SK-N-DZ (cell line): ENCODE results near the gene FOXE1. TPM values are rescaled to one million over a fixed set of nuclear protein-coding genes. Genes with fewer than 3 reads are reported as not detected.

Experiments
- DNase-seq: peaks from one replicate; pipeline ENCODE4 v3.0.0-alpha.2; 2015; ENCODE audit warnings: low spot score
- polyA plus RNA-seq, 2 experiments: library from polyadenylated mRNA; depleted of rRNA; stranded (reverse); fragments of >200 nt; gene quantifications; 2 replicates each; pipeline ENCODE4 v1.2.3, GENCODE V29; 2014

Gene FOXE1
- 0.02 and 0.03 TPM in 2 replicates for polyA plus RNA-seq (2014; cell fraction: cytosol; rRNA removed)
- not detected in 2 replicates for polyA plus RNA-seq (2014; cell fraction: nucleus; rRNA removed)

DNA sequence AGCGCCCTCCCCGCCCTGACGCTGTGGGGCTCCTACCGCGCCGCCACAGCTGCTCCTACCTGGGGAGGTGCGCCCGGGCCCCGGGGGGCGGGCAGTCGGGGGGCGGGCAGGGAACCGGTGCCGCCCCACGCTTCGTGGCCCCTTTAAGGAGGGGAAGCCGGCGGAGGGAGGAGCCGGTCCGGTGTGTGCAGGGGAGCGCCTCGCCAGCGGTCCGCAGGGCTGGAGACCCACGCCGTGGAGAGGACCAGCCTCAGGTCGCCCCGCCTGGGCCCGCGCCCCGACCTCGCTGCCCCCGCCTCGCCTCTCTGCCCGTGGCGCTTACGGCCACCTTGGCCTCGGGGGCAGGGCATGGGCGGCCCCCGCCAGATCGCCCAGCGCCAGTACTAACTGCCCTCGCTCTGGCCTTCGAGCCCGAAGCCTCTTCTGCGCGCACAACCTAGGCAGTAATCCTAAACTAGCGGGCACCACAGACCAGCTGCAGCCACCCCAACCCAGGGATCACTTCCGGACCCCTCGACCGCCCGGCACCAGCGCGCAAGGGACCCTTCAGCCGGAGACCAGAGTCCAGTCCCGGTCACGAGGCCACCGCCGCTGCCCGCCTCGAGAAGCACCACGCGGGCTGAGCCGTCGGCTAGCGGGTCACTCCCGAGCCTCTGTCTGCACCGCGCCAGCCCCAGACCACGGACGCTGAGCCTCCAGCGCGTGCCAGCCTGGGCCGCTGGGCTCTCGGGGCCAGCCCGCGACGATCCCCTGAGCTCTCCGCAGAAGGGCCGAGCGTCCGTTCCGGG lies at the start of gene FOXE1:
TSS of gene FOXE1 (plus strand) at position 171 of the 788 bp plus-strand sequence. CDS start 689 bp downstream, outside the sequence.
- no peak for DNase-seq

DNA sequence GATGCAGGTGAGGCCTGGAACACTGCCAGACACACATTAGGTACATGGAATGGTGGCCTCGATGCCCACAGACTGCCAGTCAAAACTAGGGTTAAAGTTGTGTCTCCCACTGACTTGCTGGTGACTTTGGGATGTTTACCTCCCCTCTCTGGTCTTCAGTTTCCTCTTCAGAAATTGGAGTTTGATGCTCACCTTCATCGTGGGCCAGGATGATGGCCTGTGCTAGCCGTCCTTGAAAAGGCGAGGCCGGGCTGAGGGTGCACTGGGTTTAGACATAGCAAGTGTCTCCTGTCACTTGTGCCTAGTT lies 49.0 kb upstream of the FOXE1 start:
- no peak for DNase-seq

DNA sequence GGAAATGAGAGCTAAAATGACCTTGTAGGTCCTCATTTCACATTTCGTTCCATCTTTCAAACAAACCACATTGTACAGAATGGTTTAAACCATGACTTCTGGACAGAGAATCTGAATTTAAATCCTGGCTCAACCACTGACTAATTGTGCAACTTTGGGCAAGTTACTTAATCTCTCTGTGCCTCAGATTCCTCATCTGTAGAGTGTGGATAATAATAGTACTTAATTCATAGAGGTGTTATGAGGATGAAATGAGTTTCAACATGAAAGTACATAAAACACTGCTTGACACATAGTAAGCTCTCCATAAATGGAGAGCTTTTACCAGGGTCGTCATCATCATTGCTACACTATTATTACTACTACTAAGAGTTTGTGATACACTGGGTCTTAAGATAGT lies 46.3 kb upstream of the FOXE1 start:
- no peak for DNase-seq

DNA sequence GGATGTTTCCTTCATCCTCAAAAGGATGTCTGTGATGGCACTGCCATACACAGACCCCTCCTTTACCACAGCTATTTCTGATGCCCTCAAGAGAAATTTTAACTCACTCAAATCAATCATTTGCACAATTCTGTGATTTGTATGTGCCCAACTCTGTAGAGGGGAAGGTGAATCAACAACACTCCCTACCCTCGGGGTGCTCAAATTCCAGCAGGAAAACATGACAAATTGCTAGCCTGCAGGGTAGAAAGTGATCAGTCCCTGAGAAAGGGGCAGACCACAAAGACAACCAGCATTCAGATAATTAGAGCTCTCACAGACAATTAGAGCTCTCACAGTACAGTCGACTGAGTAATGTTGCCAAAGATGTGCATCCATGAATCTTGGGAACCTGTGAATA lies 45.3 kb upstream of the FOXE1 start:
- DNase-seq = no peak

DNA sequence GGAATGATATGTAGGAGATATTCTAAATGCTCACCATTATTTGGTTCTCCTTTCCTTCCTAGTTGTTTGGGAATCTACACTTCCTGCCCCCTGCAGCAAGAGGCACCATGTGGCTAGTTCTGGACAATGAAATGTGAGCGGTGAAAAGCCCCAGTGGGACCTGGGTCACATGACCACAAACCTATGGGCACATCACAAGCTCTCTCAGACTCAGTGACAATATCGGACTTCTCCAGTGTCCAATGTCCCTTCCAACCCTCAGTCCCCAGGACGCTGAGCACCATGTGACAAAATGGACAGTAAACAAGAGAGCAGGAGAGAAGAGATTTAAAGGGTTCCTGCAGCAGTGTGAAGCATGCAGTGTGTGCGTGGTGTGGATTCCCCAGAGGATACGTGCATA lies 44.6 kb upstream of the FOXE1 start:
- no peak for DNase-seq

DNA sequence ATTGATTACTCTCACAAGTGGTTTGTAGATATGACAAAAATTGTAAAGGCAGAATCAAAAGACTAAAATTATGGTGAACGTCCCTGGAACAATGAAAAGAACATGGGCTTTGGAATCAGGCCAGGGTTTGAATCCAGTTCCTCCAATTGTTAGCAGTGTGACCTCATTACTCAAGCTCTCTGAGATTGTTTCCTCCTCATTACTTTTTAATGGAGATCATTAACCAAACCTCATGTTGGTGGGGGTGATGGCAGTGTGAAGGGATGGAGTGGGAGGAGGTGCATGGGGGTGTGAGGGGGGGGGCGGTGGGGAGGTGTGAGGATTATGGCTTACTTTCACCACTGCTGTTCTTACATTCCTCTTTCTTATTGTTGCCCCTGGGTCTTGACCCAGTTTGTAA lies 44.1 kb upstream of the FOXE1 start:
- DNase-seq = no peak

DNA sequence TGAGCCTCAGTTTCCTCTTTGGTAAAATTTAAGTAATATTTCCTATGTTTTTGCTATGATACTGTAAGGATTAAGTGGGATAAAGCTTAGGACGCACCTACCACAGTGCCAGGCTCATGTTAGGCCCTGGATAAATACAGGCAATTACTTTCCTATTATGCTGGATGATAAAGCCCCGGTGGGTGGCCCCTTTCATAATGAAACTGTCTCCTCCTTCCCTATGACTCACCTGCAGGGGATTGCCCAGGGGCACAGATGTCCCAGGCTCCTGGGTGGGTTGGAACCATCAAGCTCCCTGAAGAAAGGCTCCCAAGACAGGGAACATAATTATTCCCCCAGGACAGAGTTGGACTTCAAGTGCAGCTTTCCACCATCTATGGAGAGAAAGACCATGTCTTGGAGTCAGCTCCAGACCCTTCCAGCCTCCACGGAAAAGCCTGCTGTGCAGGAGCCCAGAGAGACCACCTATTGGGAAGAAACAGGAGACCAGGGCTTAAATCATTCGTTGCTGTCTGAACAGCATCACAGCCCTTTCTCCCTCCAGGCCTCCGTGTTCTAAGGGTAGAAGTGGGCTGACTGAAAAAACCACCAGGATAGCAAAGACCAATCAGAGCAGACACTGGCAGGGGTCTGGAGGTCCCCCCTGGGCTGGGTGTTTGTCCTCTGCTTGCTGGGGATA lies 43.2 kb upstream of the FOXE1 start:
- no peak for DNase-seq

DNA sequence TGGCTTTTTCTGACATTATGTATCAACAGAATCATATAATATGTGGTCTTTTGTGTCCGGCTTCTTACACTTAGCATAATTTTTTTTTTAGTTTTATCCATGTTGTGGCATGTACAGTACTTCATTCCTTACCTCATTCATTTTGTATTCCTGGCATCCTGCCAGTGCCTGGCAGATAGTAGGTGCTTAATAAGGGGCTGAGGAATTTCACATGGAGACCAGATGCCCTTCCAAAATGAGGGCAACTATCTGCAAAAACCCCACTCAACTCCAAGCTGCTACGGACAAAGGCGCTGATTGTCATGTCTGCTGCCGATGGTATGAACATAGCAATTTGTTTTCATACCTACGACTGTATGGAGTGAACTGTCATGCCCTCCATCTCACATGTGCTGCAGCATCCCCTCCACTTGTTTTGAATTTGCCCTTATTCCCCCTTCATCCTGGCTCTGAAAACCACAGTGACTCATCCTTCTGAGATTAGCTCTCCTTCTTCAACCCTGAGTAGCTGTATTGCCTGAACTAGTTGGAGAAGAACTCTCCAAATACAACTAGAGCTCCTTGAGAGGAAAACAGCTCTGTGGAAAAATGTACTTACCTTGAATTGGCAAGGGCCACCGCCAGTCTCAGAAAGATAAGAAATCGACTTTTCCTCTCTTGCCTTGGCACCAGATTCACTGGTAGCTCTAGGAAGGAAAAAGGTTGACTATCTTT lies 41.3 kb upstream of the FOXE1 start:
- DNase-seq = no peak

DNA sequence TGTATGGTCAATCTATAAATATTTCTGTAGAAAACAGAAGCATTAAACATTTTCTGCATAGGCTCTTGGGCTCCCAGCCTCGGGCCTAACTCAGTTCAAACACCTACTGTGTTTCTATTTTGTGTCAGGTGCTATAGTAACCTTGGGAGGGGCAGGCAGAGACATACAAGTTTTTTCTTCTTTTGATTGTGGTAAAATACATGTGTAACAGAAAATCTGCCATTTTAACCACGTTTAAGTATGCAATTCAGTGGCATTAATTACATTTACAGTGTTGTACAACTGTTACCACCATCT lies 40.8 kb upstream of the FOXE1 start:
- no peak for DNase-seq

DNA sequence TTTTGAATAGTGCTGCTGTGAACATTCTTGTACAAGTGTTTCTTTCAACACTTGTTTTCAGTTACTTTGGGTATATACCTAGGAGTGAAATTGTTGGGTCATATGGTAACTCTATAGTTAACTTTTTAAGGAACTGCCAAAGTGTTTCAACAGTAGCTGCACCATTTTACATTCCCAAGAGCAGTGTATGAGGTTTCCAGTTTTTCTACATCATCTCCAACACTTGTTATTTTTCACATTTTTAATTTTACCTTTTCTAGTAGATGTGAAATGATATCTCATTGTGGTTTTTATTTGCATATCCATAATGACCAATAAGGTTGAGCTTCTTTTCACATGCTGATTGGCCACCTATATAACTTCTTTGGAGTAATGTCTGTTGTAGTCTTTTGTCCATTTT lies 40.0 kb upstream of the FOXE1 start:
- no peak for DNase-seq

DNA sequence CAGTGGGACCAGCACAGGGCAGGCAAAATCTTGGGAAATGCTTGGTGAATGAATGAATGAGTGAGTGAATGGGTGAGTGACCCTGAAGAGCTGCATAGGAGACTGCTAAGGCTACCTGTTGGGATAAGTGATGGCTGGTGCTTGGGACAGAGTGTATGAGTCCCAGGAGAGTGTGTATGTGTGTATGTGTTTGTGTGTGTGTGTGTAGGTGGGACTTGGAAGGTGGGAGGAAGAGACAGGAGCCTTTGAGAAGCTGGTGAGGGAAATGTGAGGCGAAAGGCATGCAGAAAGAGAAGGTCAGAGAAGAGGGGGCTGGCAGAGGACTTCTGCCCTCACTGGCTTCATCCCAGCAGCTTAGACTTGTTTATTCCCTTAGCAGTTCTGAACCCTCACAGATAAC lies 33.3 kb upstream of the FOXE1 start:
- DNase-seq = no peak

DNA sequence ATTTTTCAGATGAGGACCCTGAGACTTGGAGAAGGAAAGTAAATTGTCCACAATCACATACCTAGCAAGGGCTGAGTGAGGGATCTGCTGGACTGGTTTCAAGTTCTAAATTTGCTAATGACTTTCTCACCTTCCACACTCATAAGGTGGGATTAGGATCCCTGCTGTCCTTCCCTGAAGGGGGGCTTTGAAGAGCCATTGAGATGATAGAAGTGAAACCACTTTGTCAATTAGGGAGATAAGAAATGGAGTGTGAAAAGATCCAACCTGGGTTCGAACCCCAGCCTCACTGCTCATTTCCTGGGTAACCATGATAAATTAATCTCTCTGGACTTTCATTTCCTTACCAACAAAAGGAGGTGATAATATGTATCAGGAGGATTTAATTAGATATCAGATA lies 32.7 kb upstream of the FOXE1 start:
- no peak for DNase-seq

DNA sequence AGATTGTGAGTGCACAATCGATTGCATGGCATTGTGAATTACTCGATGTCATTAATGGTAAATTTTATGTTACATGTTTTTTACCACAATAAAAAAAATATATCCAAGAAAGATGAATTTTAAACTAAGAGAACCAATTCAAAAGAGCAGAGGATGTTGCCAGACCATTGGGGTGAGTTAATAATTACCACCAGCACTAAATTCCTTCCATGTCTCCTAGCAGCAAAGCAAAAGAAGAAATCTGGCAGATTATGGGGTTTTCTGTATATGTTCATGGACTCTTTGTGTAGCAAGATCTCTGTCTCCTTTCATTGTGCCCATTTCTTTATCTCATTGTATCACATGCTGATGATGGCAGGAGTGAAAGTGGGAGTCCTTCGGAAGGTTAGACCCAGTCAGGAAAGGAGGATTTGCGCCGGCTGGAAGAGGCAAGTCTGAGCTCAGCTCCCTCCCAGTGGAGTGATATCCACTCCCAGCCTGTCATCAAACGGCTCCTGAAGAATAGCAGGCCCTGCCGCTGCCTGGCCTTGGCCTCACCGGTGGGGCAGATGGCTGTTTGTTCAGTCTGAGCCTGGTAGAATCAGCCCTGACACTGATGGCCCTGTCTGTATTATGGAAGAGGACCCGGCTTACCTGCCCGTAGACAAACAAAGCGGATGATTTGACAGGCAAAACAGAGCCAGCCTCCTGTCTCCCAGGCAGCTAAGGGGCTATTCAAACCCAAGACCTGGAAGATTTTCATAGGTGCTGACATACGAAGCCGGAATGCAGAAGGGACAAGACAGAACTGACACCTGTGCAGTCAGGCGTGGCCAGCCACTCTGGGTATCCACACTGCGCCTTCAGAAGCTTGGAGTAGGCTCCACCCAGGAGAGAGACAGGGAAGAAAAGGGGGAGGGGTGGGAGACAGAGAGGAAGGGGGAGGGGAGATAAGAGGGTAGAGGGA lies 21.9 kb upstream of the FOXE1 start:
- peak; percentile 66 for DNase-seq

DNA sequence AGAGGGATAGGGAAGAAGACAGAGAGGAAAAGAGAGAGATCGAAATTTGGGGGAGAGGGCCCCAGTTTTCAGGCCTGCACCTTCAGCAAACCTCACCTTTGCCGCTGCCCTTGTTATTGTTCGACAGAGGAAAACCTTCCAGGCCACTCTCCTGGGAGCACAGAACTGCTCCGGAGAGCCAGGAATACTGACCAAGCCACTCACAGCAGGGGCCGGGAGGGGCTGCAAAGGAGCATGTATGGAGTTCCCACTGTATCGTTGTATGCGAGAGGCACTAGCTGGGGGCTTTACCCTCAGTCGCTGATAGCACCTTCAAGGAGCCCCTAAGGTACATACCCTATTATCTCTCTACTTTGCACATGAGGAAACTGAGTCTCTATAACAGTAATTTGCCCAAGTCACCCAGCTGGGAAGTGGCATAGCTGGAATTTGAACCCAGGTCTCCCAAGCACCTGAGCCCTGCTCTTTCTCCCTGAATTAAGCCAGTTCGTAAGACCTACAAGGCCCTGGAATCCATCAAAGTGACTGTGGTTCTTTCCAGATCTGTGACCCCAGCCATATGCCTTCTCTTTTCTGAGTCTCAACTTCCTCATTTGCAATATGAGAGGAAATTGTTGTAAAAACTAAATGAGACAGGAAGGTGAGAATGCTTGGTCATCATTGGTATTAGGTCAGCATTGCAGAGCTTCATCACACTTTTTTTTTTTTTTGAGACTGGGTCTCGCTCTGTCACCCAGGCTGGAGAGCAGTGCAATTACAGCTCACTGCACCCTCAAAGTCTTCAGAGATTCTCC lies 21.0 kb upstream of the FOXE1 start:
- DNase-seq = no peak

DNA sequence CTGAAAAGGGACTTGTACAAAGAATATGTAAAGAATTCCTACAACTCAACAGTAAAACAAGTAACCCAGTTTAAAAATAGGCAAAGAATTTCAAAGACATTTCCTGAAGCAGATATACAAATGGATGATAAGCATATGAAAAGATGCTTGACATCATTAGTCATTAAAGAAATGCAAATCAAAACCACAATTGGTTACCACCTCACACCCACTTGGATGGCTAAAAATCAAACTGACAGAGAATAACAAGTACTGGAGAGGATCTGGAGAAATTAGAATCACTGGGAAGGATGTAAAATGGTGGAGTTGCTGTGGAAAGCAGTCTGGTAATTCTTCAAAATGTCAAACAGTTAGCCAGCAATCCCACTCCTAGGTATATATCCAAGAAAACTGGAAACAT lies 12.5 kb upstream of the FOXE1 start:
- DNase-seq = no peak

DNA sequence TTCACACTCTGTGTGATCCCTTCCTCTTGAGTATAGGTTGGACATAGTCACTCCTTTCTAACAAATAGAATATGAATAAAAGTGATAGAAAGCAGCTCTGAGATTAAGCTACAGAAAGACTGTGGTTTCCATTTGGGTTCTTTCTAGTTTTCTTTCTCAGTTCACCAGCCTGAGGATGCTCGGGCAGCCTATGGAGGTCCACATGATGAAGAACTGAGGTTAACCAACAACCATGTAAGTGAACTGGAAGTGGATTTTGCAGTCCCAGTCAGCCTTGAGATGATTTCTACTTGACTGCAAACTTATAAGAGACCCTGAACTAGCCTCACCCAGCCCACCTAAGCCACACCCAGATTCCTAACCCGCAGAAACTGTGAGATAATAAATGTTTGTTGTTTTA lies 10.1 kb upstream of the FOXE1 start:
- DNase-seq = no peak

DNA sequence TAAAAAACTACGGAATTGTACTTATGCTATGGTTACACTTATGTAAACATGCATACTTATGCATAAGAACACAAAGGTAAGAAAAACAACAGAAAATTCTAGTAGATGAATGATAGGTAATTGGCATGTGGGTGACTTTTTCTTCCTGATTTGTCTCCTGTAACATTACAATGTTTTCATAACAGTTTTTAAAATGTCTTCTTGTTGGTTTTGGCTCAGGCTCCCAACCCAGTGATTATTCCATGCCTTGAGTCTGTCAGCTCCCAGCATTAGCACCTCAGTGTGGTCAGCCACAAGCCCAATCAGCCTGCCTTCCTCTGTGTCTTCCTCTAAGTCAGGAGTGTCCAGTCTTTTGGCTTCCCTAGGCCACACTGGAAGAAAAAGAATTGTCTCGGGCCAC lies 7.9 kb upstream of the FOXE1 start:
- DNase-seq = no peak

DNA sequence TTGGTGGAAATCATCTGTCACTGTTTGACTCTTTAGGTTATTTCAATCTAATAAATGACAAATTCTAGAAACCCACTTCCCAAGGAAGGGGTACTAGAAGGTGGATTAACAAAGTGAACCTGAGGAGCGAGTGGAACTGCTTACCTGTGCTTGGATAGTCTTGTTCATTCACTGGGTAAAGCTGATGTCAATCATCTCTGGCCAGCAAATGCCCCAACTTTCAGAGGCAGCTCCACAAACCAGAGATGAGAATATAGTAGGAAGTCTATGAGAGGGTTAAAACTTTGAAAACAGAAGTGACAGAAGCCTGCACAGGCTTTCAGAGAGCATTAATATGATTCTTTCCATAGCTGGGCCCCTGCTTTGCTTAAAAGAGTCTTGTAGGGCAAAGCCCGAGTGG lies 7.3 kb upstream of the FOXE1 start:
- no peak for DNase-seq

DNA sequence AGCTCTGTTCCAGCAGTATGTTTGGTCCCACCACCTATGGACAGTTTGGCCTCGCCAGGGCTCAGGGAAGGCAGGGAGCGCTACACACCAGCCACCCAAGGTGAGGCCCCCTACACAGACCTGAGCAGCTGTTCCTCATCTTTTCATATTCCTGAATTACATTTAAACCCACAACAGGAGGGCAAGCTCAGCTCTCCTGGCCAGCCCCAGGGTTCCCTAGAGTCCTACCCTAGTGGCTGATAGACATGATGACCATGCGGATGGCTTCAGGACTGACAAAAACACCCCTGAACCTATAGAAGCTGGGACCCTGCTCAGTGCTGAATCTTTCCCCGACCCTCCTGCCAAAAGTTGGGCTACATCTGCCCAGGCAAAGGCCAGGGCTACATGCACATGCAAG lies 6.7 kb upstream of the FOXE1 start:
- no peak for DNase-seq

DNA sequence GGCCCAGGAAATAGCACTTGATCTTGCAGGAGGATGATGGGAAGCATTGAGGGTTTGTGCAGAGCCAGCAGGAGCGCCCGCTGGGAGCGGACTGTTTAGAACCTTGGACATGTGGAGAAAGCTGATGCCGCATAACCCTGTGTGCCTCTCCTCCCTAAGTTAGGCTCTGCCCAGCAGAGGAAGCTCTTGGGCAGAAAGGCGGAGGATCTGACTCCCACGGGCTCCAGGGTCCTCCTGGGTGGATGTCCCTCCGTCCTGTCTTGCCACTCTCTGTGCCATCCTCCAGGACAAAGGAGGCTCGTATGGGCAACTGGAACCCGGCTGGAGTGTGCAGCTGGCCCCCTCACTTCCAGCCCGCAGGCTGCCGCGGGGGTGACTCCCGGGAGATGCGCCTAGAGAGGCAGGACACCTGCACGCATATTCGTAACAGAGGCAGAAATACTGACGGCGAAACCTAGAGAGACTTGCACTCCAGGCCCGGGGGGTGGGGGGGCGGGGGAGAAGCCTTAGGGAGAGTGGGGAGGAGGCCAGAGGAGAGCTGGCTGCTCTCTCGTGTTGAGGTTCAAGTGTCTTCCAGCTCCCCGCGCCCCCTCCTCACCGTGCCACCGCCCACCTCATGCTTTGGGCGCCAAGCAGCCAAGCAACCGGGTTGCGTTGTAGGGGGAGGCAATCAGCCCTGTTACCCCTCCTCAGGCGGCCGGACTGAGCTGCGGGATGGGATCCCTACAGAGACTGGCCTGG lies 5.4 kb upstream of the FOXE1 start:
- DNase-seq = no peak

DNA sequence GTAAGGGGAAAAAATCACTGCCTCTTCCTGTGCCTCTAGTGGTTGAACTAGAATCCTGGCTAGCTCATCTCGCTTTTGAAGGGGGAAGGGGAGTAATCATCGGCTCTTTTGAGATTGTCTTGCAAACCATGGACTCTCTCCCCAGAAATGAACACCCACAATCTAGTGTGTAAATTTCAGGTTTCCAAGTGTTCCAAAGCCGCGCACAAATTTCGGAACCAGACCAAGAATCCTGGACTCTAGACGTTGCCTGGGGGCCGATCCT lies 4.9 kb upstream of the FOXE1 start:
- DNase-seq = no peak
